22Rv1 (cell line): ENCODE measurements around the gene CHRNA1.

Experiments used
- H3K27ac ChIP-seq: fragments of 450-650 bp; 2 replicates; pipeline ENCODE4 v1.5.1; 2017
- ZFX ChIP-seq: fragments of 450-650 bp; IDR thresholded peaks from 2 replicates; pipeline ENCODE4 v1.6.1; 2017; ENCODE audit warnings: antibody characterized with exemption, borderline replicate concordance
- TF ChIP-seq, protein P1 (sequence below): fragments of 450-650 bp; IDR thresholded peaks from 2 replicates; pipeline ENCODE4 v1.5.1; 2017; ENCODE audit warnings: mild to moderate bottlenecking

Gene CHRNA1

DNA sequence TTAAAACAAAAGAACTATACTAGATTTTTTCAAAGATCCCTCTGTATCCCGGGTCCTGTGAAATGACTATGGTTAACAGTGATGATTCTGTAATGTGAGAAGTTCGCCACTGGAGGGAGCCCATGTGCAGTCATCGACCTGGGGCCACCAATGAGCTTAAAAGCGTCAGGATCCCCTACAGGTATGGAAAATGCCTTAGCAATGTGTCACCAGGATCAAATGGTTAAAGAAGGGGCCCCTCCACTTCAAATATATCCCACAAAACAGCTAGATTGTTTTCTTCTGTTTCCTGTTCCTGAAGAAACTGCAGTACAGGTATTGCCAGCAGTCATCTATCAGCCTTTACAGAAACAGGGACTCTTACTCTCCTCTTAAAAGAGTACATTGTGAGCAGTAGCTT, 15.3 kb downstream of the CHRNA1 start:
- no peak overlapping the region for H3K27ac ChIP-seq
- TF ChIP-seq, protein P1, sequence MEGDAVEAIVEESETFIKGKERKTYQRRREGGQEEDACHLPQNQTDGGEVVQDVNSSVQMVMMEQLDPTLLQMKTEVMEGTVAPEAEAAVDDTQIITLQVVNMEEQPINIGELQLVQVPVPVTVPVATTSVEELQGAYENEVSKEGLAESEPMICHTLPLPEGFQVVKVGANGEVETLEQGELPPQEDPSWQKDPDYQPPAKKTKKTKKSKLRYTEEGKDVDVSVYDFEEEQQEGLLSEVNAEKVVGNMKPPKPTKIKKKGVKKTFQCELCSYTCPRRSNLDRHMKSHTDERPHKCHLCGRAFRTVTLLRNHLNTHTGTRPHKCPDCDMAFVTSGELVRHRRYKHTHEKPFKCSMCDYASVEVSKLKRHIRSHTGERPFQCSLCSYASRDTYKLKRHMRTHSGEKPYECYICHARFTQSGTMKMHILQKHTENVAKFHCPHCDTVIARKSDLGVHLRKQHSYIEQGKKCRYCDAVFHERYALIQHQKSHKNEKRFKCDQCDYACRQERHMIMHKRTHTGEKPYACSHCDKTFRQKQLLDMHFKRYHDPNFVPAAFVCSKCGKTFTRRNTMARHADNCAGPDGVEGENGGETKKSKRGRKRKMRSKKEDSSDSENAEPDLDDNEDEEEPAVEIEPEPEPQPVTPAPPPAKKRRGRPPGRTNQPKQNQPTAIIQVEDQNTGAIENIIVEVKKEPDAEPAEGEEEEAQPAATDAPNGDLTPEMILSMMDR: peak; percentile 78
- TF ChIP-seq ZFX: no peak

DNA sequence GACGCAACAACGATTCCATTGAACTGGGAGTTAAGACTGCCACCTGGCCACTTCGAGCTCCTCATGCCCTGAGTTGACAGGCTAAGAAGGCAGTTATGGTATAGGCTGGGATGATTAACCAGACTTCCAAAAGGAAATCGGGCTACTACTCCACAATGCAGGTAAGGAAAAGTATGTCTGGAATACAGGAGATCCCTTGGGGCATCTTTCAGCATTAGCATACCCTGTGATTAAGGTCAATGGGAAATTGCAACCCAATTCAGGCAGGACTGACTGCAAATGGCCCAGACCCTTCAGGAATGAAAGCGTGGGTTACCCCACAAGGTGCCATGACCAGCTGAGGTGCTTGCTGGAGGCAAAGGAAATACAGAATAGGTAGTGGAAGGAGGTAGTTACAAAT, 19.1 kb downstream of the CHRNA1 start:
- TF ChIP-seq, protein P1: no peak
- no peak for TF ChIP-seq ZFX
- H3K27ac ChIP-seq: no peak overlapping the region

GRCh38 chr2:174744111-174744510, 20.2 kb downstream of the CHRNA1 start:
- H3K27ac ChIP-seq: no peak overlapping the region
- TF ChIP-seq ZFX: no peak
- TF ChIP-seq, protein P1: no peak

- TF ChIP-seq, protein P1: no peak
- no peak for TF ChIP-seq ZFX
- H3K27ac ChIP-seq: no peak overlapping the region
These were observed 23.6 kb downstream of the CHRNA1 start for GRCh38 chr2:174740721-174741120.

DNA sequence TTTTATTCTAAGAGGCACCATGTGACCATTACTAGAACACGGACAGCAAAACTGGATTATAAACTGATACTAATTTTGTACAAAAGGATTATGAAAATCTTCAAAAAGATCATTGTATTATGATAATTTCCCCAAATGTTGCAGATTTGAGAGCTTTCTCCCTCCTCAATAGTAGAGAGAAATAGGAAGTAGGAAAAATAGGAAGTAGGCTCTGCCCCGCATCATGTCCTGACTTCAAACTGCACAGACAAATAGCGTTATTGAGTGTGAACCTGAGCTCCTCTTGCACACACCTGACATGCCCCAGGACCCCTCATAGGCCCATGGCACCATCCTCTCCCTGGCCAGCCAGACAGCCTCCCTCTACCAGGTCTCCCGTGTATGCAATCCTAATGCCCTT, 25.4 kb downstream of the CHRNA1 start:
- no peak for TF ChIP-seq ZFX
- TF ChIP-seq, protein P1: no peak

GRCh38 chr2:174731546-174731945, 32.7 kb downstream of the CHRNA1 start:
- H3K27ac ChIP-seq: no peak overlapping the region
- TF ChIP-seq ZFX: no peak
- TF ChIP-seq, protein P1: no peak

More for the DNA sequence above, 25.4 kb downstream of the CHRNA1 start:
- no peak overlapping the region for H3K27ac ChIP-seq

- H3K27ac ChIP-seq: no peak overlapping the region
- no peak for TF ChIP-seq ZFX
- TF ChIP-seq, protein P1: no peak
These were observed 33.6 kb downstream of the CHRNA1 start for GRCh38 chr2:174730698-174731018.
